ENCODE measurements around the gene STRN3. TPM values are rescaled to one million over a fixed set of nuclear protein-coding genes. Genes with fewer than 3 reads are reported as not detected.
"Not testable (repeated sequence)": the region's sequence is repeated elsewhere in the genome, so short reads cannot be mapped to it uniquely, and the experiment has no call there.

STRN3 gene
- total RNA-seq, 4 donors from 2014 or later = 28.3 to 48.8 (median 38.1) TPM

DNA sequence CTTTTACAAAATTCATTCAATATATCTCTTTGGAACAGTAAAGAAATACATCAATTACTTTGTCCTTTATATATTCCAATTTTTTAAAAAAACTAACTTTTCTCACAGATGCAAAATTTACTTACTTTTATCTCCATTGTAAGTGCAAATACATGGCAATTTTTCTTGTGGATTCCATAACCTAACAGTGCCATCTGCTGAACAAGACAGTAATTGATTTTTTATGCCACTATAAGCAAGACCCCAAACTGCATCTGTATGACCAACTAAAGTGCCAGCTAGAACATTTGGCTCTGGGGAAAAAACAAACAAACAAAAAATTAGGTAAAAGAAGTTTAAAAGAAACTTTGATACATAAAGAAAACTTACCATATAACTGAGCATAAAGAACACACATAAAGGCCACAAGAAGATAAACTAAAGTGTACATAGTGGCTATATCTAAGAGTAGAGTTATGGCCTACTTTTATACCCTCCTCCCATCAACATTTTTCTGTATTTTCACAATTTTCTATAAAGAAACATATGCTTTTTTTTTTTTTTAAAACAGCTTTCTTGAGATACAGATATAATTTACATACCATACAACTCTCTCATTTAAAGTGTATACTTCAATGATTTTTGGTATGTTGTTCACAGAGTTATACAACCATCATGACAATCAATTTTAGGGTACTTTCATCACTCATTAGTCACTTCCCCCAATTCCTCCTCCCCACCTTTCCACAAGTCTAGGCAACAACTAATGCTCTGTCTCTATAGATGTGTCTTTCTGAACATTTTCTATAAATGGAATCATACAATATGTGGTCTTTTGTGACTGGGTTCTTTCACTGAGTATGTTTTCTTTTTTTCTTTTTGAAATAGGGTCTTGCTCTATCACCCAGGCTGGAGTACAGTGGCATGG lies 119.2 kb downstream of the STRN3 start:
- no peak overlapping the region for H3K4me3 ChIP-seq (ENCODE audit: low read depth, poor library complexity, severe bottlenecking)
- intact Hi-C loops (cut with DNase I; ENCODE audit: low total_unique reads) = no loop called here
- TF ChIP-seq POLR2A (IDR thresholded peaks at IDR 0.05) = no peak
- TF ChIP-seq CTCF (IDR thresholded peaks at IDR 0.05) = no peak
- no peak for DNase-seq (ENCODE audit: low spot score in 2 of 2)

DNA sequence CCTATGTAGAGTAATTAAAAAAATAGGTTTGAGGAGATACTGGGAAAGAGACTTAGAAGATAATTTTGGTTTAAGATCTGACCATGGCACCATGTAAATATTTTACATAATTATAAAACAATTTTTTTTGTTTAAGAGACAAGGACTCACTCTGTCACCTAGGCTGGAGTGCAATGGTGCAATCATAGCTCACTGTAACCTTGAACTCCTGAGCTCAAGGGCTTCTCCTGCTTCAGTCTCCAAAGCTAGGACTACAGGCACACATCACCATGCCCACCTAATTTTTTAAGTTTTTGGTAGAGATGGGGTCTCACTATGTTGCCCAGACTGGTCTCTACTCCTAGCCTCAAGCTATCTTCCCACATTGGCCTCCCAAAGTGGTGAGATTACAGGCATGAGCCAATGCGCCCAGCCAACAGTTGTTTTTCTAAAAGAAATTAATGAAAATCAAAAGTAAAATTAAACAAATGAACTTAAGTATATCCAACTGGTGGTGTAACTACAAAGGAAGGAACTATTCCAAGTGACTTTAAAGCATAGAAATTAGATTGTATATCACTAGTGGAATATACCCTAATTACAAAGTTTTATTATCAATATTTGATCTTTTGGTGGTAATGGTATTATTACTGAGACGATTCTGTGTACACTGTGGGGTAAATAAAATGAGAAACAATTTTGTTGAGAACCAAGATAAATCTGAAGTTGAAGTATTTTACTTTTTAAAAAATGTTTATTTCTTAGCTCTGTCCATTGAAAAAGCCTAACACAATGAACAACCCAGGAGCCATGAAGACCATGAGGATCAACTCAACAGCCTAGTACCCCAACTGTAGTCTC lies 122.7 kb downstream of the STRN3 start:
- DNase-seq (ENCODE audit: low spot score in 2 of 2) = no peak
- intact Hi-C loops (cut with DNase I; ENCODE audit: low total_unique reads) = no loop called here
- WGBS, 2 donors = 96% methylated on average over 2 of the region's 2 CpGs
- no peak overlapping the region for H3K4me3 ChIP-seq (ENCODE audit: low read depth, poor library complexity, severe bottlenecking)
- TF ChIP-seq POLR2A (IDR thresholded peaks at IDR 0.05) (no peak), CTCF (IDR thresholded peaks at IDR 0.05) (no peak)

DNA sequence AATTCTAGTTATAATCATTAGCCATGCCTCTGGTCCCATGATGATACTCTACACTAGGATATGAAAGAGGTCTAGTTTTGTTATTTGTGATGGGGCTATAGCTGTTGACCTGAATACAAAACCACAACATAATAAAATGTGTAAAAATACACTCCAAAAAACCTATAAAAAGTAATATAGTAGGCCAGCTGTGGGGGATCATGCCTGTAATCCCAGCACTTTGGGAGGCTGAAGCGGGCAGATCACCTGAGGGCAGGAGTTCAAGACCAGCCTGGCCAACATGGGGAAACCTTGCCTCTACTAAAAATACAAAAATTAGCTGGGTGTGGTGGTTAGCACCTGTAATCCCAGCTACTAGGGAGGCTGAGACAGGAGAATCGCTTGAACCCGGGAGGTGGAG lies 129.1 kb downstream of the STRN3 start:
- DNase-seq (ENCODE audit: low spot score in 2 of 2); intact Hi-C loops (cut with DNase I; ENCODE audit: low total_unique reads); H3K4me3 ChIP-seq (ENCODE audit: low read depth, poor library complexity, severe bottlenecking): not testable (repeated sequence)
- 65 to 99% methylated on average over 3 of the region's 3 CpGs for WGBS, 2 donors

DNA sequence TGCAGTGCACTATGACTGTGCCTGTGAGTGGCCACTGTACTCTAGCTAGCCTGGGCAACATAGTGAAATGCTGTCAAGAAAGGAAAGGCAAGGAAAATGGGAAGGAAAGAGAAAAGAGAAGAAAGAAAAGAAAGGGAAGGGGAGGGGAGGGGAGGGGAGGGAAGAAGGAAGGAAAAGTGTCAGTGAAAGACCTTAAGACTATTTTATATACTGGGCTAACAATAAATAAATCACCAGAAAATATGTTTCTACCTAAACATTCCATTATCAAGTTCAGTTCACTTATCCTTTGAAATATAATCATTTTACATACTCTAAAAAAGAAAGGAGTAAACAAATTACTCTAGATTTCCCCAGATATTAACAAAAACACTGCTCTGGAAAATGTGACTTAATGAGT lies 129.7 kb downstream of the STRN3 start:
- no peak overlapping the region for H3K4me3 ChIP-seq (ENCODE audit: low read depth, poor library complexity, severe bottlenecking)
- intact Hi-C loops (cut with DNase I; ENCODE audit: low total_unique reads) = no loop called here
- TF ChIP-seq POLR2A (IDR thresholded peaks at IDR 0.05) (no peak), CTCF (IDR thresholded peaks at IDR 0.05) (no peak)
- DNase-seq (ENCODE audit: low spot score in 2 of 2) = no peak

- WGBS, 2 donors = 87 to 98% methylated on average over 4 of the region's 4 CpGs
- no peak for DNase-seq (ENCODE audit: low spot score in 2 of 2)
- intact Hi-C loops (cut with DNase I; ENCODE audit: low total_unique reads) = no loop called here
- no peak for TF ChIP-seq CTCF (IDR thresholded peaks at IDR 0.05)
- no peak for TF ChIP-seq POLR2A (IDR thresholded peaks at IDR 0.05)
- H3K4me3 ChIP-seq (ENCODE audit: low read depth, poor library complexity, severe bottlenecking) = no peak overlapping the region
Measured at GRCh38 chr14:30894923-30895515, 131.2 kb downstream of the STRN3 start.

- no peak for DNase-seq (ENCODE audit: low spot score in 2 of 2)
- intact Hi-C loops (cut with DNase I; ENCODE audit: low total_unique reads) = no loop called here
- H3K4me3 ChIP-seq (ENCODE audit: low read depth, poor library complexity, severe bottlenecking) = no peak overlapping the region
- TF ChIP-seq POLR2A (IDR thresholded peaks at IDR 0.05) (no peak), CTCF (IDR thresholded peaks at IDR 0.05) (no peak)
- WGBS, 2 donors = 98 to 99% methylated on average over 2 of the region's 2 CpGs
Measured at GRCh38 chr14:30893819-30894218, 132.4 kb downstream of the STRN3 start.
